Activated T-helper 17 cell treated with anti-CD3 and anti-CD28 coated beads, Interleukin-2, amount 50 U/mL, for 72 hours (primary cell): Measurements from ENCODE around the gene PTPRN. TPM values are rescaled to one million over a fixed set of nuclear protein-coding genes. Genes with fewer than 3 reads are reported as not detected.
"Not testable (repeated sequence)": the region's sequence is repeated elsewhere in the genome, so short reads cannot be mapped to it uniquely, and the experiment has no call there.

Experiments used
- ATAC-seq: fragments of 150-1000 bp; cut with Tn5 transposase; replicated peaks from 2 replicates; pipeline ENCODE4 v1.10.0; 2021; ENCODE audit warnings: mild to moderate bottlenecking, moderate library complexity
- H3K27ac Mint-ChIP-seq: one replicate; pipeline ENCODE4 v1.8.0; 2022; ENCODE audit warnings: mixed read lengths
- H3K27me3 Mint-ChIP-seq: one replicate; pipeline ENCODE4 v1.8.0; 2022; ENCODE audit warnings: mixed read lengths
- H3K36me3 Mint-ChIP-seq: one replicate; pipeline ENCODE4 v1.8.0; 2022; ENCODE audit warnings: low read depth, mild to moderate bottlenecking, mixed read lengths
- H3K4me1 Mint-ChIP-seq: one replicate; pipeline ENCODE4 v1.8.0; 2022; ENCODE audit warnings: mixed read lengths
- H3K4me3 Mint-ChIP-seq: one replicate; pipeline ENCODE4 v1.8.0; 2022; ENCODE audit warnings: mild to moderate bottlenecking, mixed read lengths
- H3K9me3 Mint-ChIP-seq: one replicate; pipeline ENCODE4 v1.8.0; 2022; ENCODE audit warnings: mixed read lengths
- total RNA-seq, 2 donors: library from RNA; stranded (reverse); gene quantifications; one replicate each; pipeline ENCODE4 v1.2.3, GENCODE V29; 2022

PTPRN gene
- total RNA-seq, 2 donors from 2014 or later: 0.67 to 6.3 TPM

- no peak overlapping the region for H3K4me3 Mint-ChIP-seq
- H3K27me3 Mint-ChIP-seq: peaks cover 11% of the 10 kb centered on the region
- no peak overlapping the region for H3K27ac Mint-ChIP-seq
Observed at GRCh38 chr2:219296631-219297391, 12.4 kb downstream of the PTPRN start.

GRCh38 chr2:219296142-219296541 is 13.1 kb downstream of the PTPRN start:
- Mint-ChIP-seq H3K27me3 (peaks cover 5% of the 10 kb centered on the region), H3K36me3 (no peaks in the 10 kb centered on the region), H3K9me3 (no peaks in the 10 kb centered on the region), H3K4me3 (peak overlapping the region; percentile 74), H3K27ac (no peak overlapping the region), H3K4me1 (no peaks in the 10 kb centered on the region)
- ATAC-seq: no peak

More at GRCh38 chr2:219296631-219297391, 12.4 kb downstream of the PTPRN start:
- no peak for ATAC-seq
- Mint-ChIP-seq H3K36me3 (no peaks in the 10 kb centered on the region), H3K9me3 (no peaks in the 10 kb centered on the region), H3K4me1 (no peaks in the 10 kb centered on the region)

GRCh38 chr2:219294356-219295351 is 14.5 kb downstream of the PTPRN start:
- Mint-ChIP-seq H3K36me3 (no peaks in the 10 kb centered on the region), H3K4me3 (peak overlapping the region; percentile 74), H3K27me3 (peaks cover 3% of the 10 kb centered on the region), H3K27ac (peak overlapping the region; percentile 79), H3K9me3 (no peaks in the 10 kb centered on the region), H3K4me1 (no peaks in the 10 kb centered on the region)
- ATAC-seq: peak; percentile 90

- H3K27ac Mint-ChIP-seq: peak overlapping the region; percentile 79
Observed at GRCh38 chr2:219293736-219294231, 15.4 kb downstream of the PTPRN start.

GRCh38 chr2:219292616-219293015 is 16.6 kb downstream of the PTPRN start:
- H3K4me1 Mint-ChIP-seq: no peaks in the 10 kb centered on the region
- no peaks in the 10 kb centered on the region for H3K9me3 Mint-ChIP-seq
- ATAC-seq: no peak
- no peaks in the 10 kb centered on the region for H3K36me3 Mint-ChIP-seq
- no peaks in the 10 kb centered on the region for H3K27me3 Mint-ChIP-seq
- H3K27ac Mint-ChIP-seq: no peak overlapping the region
- no peak overlapping the region for H3K4me3 Mint-ChIP-seq

More at GRCh38 chr2:219293736-219294231, 15.4 kb downstream of the PTPRN start:
- no peaks in the 10 kb centered on the region for H3K9me3 Mint-ChIP-seq
- H3K27me3 Mint-ChIP-seq: no peaks in the 10 kb centered on the region
- no peak for ATAC-seq
- no peaks in the 10 kb centered on the region for H3K36me3 Mint-ChIP-seq
- H3K4me1 Mint-ChIP-seq: no peaks in the 10 kb centered on the region
- peak overlapping the region; percentile 74 for H3K4me3 Mint-ChIP-seq

GRCh38 chr2:219291910-219292490 is 17.2 kb downstream of the PTPRN start:
- Mint-ChIP-seq H3K4me1 (no peaks in the 10 kb centered on the region), H3K27ac (no peak overlapping the region), H3K27me3 (no peaks in the 10 kb centered on the region), H3K36me3 (no peaks in the 10 kb centered on the region), H3K4me3 (no peak overlapping the region), H3K9me3 (no peaks in the 10 kb centered on the region)
- ATAC-seq: no peak

GRCh38 chr2:219291394-219291793 is 17.8 kb downstream of the PTPRN start:
- no peaks in the 10 kb centered on the region for H3K9me3 Mint-ChIP-seq
- no peaks in the 10 kb centered on the region for H3K4me1 Mint-ChIP-seq
- H3K4me3 Mint-ChIP-seq: no peak overlapping the region
- H3K36me3 Mint-ChIP-seq: no peaks in the 10 kb centered on the region
- no peak for ATAC-seq
- no peak overlapping the region for H3K27ac Mint-ChIP-seq
- no peaks in the 10 kb centered on the region for H3K27me3 Mint-ChIP-seq

GRCh38 chr2:219290381-219291171 is 18.6 kb downstream of the PTPRN start:
- H3K27me3 Mint-ChIP-seq: no peaks in the 10 kb centered on the region
- no peak overlapping the region for H3K4me3 Mint-ChIP-seq
- peaks cover under 1% of the 10 kb centered on the region for H3K36me3 Mint-ChIP-seq
- no peaks in the 10 kb centered on the region for H3K9me3 Mint-ChIP-seq
- ATAC-seq: no peak
- H3K27ac Mint-ChIP-seq: no peak overlapping the region
- H3K4me1 Mint-ChIP-seq: no peaks in the 10 kb centered on the region

- no peak for ATAC-seq
- H3K27ac Mint-ChIP-seq: peak overlapping the region; percentile 46
- H3K27me3 Mint-ChIP-seq: no peaks in the 10 kb centered on the region
- H3K4me1 Mint-ChIP-seq: no peaks in the 10 kb centered on the region
- H3K9me3 Mint-ChIP-seq: no peaks in the 10 kb centered on the region
- peaks cover 6% of the 10 kb centered on the region for H3K36me3 Mint-ChIP-seq
- no peak overlapping the region for H3K4me3 Mint-ChIP-seq
Observed at GRCh38 chr2:219289537-219290361, 19.5 kb downstream of the PTPRN start.

- Mint-ChIP-seq H3K27me3 (no peaks in the 10 kb centered on the region), H3K9me3 (no peaks in the 10 kb centered on the region), H3K4me3 (no peak overlapping the region), H3K36me3 (peaks cover 7% of the 10 kb centered on the region), H3K4me1 (no peaks in the 10 kb centered on the region), H3K27ac (peak overlapping the region; percentile 46)
- no peak for ATAC-seq
Observed at GRCh38 chr2:219289195-219289536, 20.0 kb downstream of the PTPRN start.

- Mint-ChIP-seq H3K9me3 (no peaks in the 10 kb centered on the region), H3K4me3 (no peak overlapping the region), H3K27me3 (no peaks in the 10 kb centered on the region), H3K36me3 (peaks cover 22% of the 10 kb centered on the region), H3K4me1 (peaks cover 6% of the 10 kb centered on the region), H3K27ac (peak overlapping the region; percentile 62)
- no peak for ATAC-seq
Observed at GRCh38 chr2:219287580-219288265, 21.5 kb downstream of the PTPRN start.

- not testable (repeated sequence) for ATAC-seq, H3K9me3 Mint-ChIP-seq, H3K4me1 Mint-ChIP-seq, H3K4me3 Mint-ChIP-seq, H3K27me3 Mint-ChIP-seq, H3K27ac Mint-ChIP-seq
- H3K36me3 Mint-ChIP-seq: peaks cover 28% of the 10 kb centered on the region
Observed at GRCh38 chr2:219287116-219287440, 22.1 kb downstream of the PTPRN start.
